GM10248 (cell line): ENCODE results near the gene SIGLEC5.
A peak's percentile ranks its signal among the peaks of the same experiment; 100 is the strongest.
"Not testable (repeated sequence)": the region's sequence is repeated elsewhere in the genome, so short reads cannot be mapped to it uniquely, and the experiment has no call there.

Experiments used
- CTCF ChIA-PET: fragments of 300-600 bp; sonication (Branson Sonifier 250); formaldehyde crosslinking; extraction: SDS; loops from one replicate; lab custom pipeline; 2021; ENCODE audit warnings: antibody characterized with exemption; lab: Yijun Ruan, JAX
- POLR2A ChIA-PET: fragments of 350-650 bp; sonication (Branson Sonifier 250); formaldehyde crosslinking; extraction: SDS; loops from one replicate; lab custom pipeline; 2020; ENCODE audit warnings: antibody characterized with exemption; lab: Yijun Ruan, JAX
- DNase-seq: peaks from one replicate; pipeline ENCODE4 v3.0.0; 2012; ENCODE audit errors: extremely low spot score
- TF ChIP-seq, protein P1 (sequence below): IDR thresholded peaks from 2 replicates; pipeline ENCODE4 v1.5.1; 2012; ENCODE audit warnings: mild to moderate bottlenecking, low read depth; ENCODE audit errors: extremely low read depth, missing control alignments, control extremely low read depth

SIGLEC5 gene

DNA sequence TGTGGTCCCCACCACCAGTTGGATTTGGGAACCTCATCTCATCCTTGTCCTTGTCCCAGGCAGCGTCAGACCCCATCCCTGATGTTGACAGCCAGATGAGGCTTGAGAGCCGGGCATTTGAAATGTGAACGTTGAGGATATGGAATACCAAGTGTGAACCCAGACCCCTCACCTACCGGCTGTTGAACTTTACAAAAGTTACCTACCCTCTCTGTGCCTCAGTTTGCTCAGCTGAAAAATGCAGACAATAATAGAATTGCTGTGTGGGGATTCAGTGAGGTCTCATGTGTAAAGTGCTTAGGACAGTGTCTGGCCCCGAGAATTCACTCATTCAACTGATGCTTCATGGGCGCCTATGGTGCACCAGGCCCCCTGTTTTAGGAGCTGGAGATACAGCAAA lies 17.1 kb upstream of the SIGLEC5 start:
- DNase-seq, result no peak
- CTCF ChIA-PET, result interaction anchor here (0.6 to 3.2 kb wide), 5 partner anchors 10 to 174 kb away, joined by 3 to 27 read pairs (median 9); no protein-coding TSS in a partner anchor
- TF ChIP-seq, protein P1, sequence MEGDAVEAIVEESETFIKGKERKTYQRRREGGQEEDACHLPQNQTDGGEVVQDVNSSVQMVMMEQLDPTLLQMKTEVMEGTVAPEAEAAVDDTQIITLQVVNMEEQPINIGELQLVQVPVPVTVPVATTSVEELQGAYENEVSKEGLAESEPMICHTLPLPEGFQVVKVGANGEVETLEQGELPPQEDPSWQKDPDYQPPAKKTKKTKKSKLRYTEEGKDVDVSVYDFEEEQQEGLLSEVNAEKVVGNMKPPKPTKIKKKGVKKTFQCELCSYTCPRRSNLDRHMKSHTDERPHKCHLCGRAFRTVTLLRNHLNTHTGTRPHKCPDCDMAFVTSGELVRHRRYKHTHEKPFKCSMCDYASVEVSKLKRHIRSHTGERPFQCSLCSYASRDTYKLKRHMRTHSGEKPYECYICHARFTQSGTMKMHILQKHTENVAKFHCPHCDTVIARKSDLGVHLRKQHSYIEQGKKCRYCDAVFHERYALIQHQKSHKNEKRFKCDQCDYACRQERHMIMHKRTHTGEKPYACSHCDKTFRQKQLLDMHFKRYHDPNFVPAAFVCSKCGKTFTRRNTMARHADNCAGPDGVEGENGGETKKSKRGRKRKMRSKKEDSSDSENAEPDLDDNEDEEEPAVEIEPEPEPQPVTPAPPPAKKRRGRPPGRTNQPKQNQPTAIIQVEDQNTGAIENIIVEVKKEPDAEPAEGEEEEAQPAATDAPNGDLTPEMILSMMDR, result no peak

DNA sequence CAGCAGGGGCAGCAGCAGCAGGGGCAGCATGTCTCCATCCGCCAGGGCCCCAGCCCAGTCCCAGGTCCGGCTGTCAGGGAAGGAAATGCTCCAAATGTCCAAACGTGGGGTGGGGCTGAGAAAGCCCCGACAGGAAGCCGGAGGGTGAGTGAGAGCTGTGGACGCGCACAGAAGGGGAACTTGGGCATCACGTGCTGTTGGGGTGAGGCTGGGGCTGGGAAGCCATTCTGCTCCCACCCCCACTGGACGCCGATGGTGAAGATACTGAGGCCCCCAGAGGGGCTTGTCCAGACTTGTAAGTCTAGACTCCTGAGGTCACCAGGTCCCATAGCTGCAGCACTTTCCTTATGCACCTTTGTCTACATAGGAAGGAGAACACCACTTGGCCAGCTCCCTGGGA lies 16.5 kb upstream of the SIGLEC5 start, which contains the start of gene SIGLEC14:
TSS of gene SIGLEC14 (minus strand) at position 96 of the 400 bp plus-strand sequence. CDS start at position 30, 66 bp downstream.
- CTCF ChIA-PET, result interaction anchor here (0.6 to 3.2 kb wide), 5 partner anchors 9 to 173 kb away, joined by 3 to 27 read pairs (median 9); no protein-coding TSS in a partner anchor
- DNase-seq, result peak; percentile 29
- POLR2A ChIA-PET, result not testable (repeated sequence)

More for the DNA sequence above, 17.1 kb upstream of the SIGLEC5 start:
- POLR2A ChIA-PET, result no interaction called here

DNA sequence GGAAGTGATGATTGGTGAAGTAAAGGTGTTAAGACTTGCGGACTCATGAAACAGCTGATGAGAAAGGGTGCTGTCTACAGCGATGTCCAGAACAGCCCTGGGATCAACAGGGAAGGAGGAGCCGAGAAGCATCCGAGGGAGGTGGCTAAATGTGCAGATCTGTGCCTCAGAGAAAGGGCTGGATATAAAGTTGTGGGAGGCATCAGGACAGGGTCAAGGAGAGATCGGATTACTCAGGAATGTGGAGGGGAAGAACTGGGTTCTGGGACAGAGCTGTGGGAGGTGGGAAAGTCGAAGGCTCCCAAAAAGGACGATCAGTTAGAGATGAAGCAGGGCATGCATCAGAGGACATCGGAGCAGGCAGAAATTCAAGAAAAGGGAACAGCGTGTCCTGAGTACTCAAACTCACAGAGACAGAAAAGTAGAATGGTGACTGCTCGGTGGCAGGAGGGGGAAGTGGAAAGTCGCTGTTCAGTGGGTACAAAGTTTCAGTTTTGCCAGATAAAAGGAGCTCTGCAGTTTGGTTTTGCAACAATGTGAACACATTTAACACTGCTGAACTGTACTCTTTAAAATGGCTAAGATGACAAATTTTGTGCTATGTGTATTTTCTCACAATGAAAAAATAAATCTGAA lies 14.6 kb upstream of the SIGLEC5 start:
- TF ChIP-seq, protein P1, result no peak
- ChIA-PET CTCF (interaction anchor here (0.8 to 4.1 kb wide), 5 partner anchors 9 to 36 kb away, joined by 3 to 18 read pairs (median 3); no protein-coding TSS in a partner anchor), POLR2A (no interaction called here)
- DNase-seq, result no peak

DNA sequence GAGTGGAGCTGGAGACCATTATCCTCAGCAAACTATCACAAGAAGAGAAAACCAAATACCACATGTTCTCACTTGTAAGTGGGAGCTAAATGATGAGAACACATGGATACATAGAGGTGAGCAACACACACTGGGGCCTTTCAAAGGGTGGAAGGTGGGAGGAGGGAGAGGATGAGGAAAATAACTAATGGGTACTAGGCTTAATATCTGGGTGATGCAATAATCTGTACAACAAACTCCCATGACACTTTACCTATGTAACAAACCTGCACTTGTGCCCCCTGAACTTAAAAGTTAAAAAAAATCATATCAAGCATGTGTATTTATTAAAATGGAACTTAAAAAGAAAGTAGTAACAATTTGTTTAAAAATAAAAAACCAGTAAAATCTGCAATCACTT lies 11.4 kb upstream of the SIGLEC5 start:
- POLR2A ChIA-PET, result no interaction called here
- CTCF ChIA-PET, result interaction anchor here (0.9 to 1.0 kb wide), 2 partner anchors 15 to 27 kb away, joined by 3 read pairs; no protein-coding TSS in a partner anchor
- no peak for DNase-seq
- TF ChIP-seq, protein P1, result no peak

DNA sequence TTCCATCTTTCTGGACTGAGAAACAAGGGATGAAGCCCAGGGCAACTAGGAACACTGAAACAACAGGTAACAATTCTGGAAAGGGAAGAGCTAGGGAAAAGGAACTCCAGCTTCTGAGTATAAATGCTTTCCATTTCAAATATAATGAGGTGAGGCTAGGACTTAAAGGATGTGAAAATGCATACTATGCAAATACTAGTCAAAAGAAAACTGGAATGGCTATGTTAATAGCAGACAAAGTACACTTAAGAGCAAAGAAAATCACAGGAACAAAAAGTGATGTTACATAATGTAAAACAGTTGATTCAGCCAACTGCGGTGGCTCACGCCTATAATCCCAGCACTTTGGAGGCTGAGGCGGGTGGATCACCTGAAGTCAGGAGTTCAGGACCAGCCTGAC lies 10.2 kb upstream of the SIGLEC5 start:
- ChIA-PET POLR2A (no interaction called here), CTCF (interaction anchor here (0.7 to 1.7 kb wide), 8 partner anchors 9 to 160 kb away, joined by 3 to 6 read pairs (median 4); no protein-coding TSS in a partner anchor)
- no peak for DNase-seq
- TF ChIP-seq, protein P1, result no peak

DNA sequence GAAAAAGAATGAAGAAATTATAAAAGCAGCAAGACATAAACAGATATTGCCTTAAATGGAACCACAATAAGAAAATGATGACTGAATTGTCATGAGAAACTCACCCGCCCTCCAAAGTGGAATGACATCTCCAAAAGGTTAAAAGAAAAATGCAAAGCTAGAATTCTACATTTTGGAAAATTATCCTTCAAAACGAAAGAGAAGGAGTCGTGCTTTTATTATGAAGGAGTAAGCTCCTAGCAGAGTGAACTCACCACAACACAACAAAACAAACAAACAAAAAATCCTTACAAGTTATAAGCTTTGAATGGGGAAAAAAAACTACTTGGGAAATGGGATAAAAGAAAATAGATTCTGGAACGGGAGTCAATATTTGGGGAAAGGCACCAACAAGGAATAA lies 9.7 kb upstream of the SIGLEC5 start:
- CTCF ChIA-PET, result interaction anchor here (0.7 to 1.7 kb wide), 7 partner anchors 9 to 160 kb away, joined by 3 to 6 read pairs (median 4); no protein-coding TSS in a partner anchor
- TF ChIP-seq, protein P1, result no peak
- POLR2A ChIA-PET, result no interaction called here
- DNase-seq, result no peak
